HTERT RPE-1 (cell line): Measurements from ENCODE around the gene DNM3.
"Not testable (repeated sequence)": the region's sequence is repeated elsewhere in the genome, so short reads cannot be mapped to it uniquely, and the experiment has no call there.

ENCODE experiments used
- in situ Hi-C: fragments of 300-500 bp; cut with MboI; formaldehyde crosslinking; loops from 4 replicates; pipeline ENCODE4 v1.14.3; 2020; ENCODE audit warnings: low sequenced_read_pairs

Gene DNM3

GRCh38 chr1:172005856-172006255 lies 164.6 kb downstream of the DNM3 start:
- in situ Hi-C loops = no loop called here

- in situ Hi-C loops = no loop called here
These were observed 165.4 kb downstream of the DNM3 start for GRCh38 chr1:172006660-172007059.

GRCh38 chr1:172018727-172019311 lies 177.5 kb downstream of the DNM3 start:
- in situ Hi-C loops = no loop called here

- in situ Hi-C loops = no loop called here
These were observed 178.7 kb downstream of the DNM3 start for GRCh38 chr1:172019976-172020375.

GRCh38 chr1:172024516-172024915 lies 183.2 kb downstream of the DNM3 start:
- in situ Hi-C loops = no loop called here

GRCh38 chr1:172024944-172025738 lies 183.8 kb downstream of the DNM3 start:
- in situ Hi-C loops = not testable (repeated sequence)

GRCh38 chr1:172040466-172040865 lies 199.2 kb downstream of the DNM3 start:
- in situ Hi-C loops = no loop called here

- in situ Hi-C loops = no loop called here
These were observed 199.8 kb downstream of the DNM3 start for GRCh38 chr1:172041102-172041501.

GRCh38 chr1:172041742-172042141 lies 200.4 kb downstream of the DNM3 start:
- in situ Hi-C loops = no loop called here

- in situ Hi-C loops = no loop called here
These were observed 202.6 kb downstream of the DNM3 start for GRCh38 chr1:172043900-172044299.

GRCh38 chr1:172051898-172052297 lies 210.6 kb downstream of the DNM3 start:
- in situ Hi-C loops = no loop called here

- in situ Hi-C loops = no loop called here
These were observed 212.9 kb downstream of the DNM3 start for GRCh38 chr1:172054172-172054571.

GRCh38 chr1:172055816-172056419 lies 214.6 kb downstream of the DNM3 start:
- in situ Hi-C loops = not testable (repeated sequence)

GRCh38 chr1:172068334-172068733 lies 227.0 kb downstream of the DNM3 start:
- in situ Hi-C loops = no loop called here

- in situ Hi-C loops = no loop called here
These were observed 227.8 kb downstream of the DNM3 start for GRCh38 chr1:172069051-172069450.

GRCh38 chr1:172069534-172069933 lies 228.2 kb downstream of the DNM3 start:
- in situ Hi-C loops = no loop called here

GRCh38 chr1:172070055-172070454 lies 228.8 kb downstream of the DNM3 start:
- in situ Hi-C loops = no loop called here

- in situ Hi-C loops = no loop called here
These were observed 230.4 kb downstream of the DNM3 start for GRCh38 chr1:172071746-172072145.

- in situ Hi-C loops = not testable (repeated sequence)
These were observed 238.6 kb downstream of the DNM3 start for GRCh38 chr1:172079859-172080258.

GRCh38 chr1:172083191-172083590 lies 241.9 kb downstream of the DNM3 start:
- in situ Hi-C loops = no loop called here

- in situ Hi-C loops = no loop called here
These were observed 243.6 kb downstream of the DNM3 start for GRCh38 chr1:172084876-172085275.

- in situ Hi-C loops = no loop called here
These were observed 244.0 kb downstream of the DNM3 start for GRCh38 chr1:172085317-172085716.
